ENCODE data around the gene DEDD2.

Gene DEDD2

DNA sequence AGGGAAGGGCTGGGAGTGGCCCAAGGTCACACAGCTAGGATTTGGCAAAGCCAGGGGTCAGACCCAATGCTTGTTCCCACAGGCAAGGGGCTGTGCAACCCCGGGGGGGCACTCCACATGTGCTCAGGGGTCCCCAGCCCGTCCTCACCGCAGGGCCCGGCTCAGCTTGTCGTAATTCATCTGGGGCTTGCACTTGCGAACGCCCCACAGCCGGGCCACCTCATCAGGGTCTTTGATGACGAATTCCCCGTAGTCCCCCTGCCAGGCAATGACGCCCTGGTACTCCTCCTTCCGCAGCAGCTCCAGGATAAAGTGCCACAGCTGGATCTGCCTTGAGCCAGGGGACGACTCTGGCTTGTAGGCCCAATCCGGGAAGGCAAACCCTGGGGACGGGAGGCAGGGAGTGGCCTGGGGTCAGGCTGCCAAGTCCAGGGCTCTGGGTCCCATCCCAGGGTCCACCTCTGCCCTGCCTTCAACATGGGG is 32.7 kb upstream of the DEDD2 start:
- no peak overlapping the region for H3K4me3 ChIP-seq (ENCODE audit: low read depth, low read length)
- TF ChIP-seq, protein P1, sequence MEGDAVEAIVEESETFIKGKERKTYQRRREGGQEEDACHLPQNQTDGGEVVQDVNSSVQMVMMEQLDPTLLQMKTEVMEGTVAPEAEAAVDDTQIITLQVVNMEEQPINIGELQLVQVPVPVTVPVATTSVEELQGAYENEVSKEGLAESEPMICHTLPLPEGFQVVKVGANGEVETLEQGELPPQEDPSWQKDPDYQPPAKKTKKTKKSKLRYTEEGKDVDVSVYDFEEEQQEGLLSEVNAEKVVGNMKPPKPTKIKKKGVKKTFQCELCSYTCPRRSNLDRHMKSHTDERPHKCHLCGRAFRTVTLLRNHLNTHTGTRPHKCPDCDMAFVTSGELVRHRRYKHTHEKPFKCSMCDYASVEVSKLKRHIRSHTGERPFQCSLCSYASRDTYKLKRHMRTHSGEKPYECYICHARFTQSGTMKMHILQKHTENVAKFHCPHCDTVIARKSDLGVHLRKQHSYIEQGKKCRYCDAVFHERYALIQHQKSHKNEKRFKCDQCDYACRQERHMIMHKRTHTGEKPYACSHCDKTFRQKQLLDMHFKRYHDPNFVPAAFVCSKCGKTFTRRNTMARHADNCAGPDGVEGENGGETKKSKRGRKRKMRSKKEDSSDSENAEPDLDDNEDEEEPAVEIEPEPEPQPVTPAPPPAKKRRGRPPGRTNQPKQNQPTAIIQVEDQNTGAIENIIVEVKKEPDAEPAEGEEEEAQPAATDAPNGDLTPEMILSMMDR (conservative IDR thresholded peaks at IDR 0.05; ENCODE audit: low read depth, low read length), result no peak
- no peak for DNase-seq (ENCODE audit: low read depth)

DNA sequence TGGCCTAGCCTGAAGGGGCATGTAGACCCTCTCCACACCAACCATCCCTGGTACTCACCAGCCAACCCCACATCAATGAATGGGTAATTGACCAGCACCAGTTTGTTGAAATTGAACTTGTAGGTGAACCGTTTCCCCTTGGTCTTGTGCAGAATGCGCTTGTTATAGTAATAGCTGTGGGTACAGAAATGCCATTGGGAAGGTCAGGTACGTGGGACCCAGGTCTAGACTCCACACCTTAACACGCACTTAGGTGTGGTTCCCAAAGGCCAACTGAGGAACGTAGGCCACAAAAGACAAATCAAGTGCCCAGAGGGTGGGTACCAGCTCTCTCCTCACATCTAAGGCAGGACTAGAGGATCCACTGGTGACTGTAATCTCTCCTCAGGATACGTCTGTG is 32.3 kb upstream of the DEDD2 start:
- TF ChIP-seq, protein P1 (conservative IDR thresholded peaks at IDR 0.05; ENCODE audit: low read depth, low read length), result no peak
- no peak for DNase-seq (ENCODE audit: low read depth)
- no peak overlapping the region for H3K4me3 ChIP-seq (ENCODE audit: low read depth, low read length)

DNA sequence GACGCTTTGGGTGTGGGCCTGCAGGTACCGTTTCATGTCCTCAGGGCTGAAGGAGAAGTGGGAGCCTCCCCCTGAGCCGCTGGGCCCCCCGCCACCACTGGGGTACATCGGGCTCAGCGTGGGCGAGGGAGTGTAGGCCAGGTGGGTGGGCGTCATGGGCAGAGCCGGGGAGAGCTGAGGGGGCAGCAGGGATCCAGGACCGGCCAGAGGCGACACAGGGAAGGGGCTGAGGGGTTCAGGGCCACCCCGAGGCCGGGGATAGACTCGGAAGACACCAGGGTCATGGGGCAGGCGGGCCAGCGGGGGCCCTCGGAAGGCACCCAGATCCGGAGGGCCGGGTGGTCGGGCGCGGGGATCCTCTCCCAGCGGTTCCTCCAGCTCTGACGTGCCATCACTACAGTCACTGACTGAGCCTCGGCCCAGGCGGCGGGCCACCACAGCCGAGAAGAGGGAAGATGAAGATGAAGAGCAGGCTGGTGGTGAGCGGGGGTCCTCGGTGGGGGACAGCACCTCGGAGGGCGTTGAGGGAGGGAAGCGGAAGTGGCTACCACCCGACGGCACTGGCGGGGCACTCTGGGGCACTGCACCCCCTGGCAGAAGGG is 31.8 kb upstream of the DEDD2 start:
- no peak for DNase-seq (ENCODE audit: low read depth)
- TF ChIP-seq, protein P1 (conservative IDR thresholded peaks at IDR 0.05; ENCODE audit: low read depth, low read length), result no peak
- H3K4me3 ChIP-seq (ENCODE audit: low read depth, low read length), result no peak overlapping the region

DNA sequence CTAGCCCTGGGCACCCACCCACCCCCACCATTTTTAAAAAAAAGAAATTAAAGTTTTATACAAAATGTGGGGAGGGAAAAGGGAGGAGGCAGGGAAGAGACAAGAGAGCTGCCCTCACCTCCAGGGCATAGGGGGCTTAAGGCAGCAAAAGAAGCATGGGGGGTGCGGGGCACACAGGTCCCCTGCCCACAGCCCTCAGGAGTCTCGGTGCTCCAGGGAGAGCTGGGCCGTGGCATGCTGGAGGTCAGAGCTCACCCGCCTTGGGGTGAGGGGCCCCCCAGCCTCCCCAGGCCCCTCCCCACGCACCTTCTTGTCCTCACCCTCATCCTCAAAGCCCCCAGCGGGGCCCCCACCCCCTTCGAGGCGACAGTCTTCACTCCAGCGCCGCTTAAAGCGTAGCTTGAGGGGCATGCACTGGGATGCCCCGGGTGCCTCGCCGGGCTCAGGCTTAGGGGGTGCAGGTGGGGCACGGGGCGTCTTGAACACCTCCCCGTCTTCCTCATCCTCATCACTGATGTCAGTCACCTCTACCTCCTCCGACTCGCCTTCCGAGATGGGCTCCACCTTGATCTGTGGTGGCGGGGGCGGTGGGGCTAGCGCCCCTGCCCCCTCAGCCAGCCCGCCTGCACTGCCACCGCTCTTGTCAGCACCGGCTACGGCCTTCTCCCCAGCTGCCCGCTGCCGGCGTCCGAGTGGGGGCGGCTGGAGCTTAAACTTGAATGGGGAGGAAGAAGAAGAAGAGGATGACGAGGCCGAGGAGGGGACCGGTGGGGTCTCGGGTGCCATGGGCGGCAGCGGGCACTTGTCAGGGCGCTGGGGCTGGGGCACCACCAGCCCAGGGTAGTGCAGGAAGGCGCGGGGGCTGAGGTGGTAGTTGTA is 31.0 kb upstream of the DEDD2 start:
- TF ChIP-seq, protein P1 (conservative IDR thresholded peaks at IDR 0.05; ENCODE audit: low read depth, low read length), result no peak
- H3K4me3 ChIP-seq (ENCODE audit: low read depth, low read length), result no peak overlapping the region
- no peak for DNase-seq (ENCODE audit: low read depth)

DNA sequence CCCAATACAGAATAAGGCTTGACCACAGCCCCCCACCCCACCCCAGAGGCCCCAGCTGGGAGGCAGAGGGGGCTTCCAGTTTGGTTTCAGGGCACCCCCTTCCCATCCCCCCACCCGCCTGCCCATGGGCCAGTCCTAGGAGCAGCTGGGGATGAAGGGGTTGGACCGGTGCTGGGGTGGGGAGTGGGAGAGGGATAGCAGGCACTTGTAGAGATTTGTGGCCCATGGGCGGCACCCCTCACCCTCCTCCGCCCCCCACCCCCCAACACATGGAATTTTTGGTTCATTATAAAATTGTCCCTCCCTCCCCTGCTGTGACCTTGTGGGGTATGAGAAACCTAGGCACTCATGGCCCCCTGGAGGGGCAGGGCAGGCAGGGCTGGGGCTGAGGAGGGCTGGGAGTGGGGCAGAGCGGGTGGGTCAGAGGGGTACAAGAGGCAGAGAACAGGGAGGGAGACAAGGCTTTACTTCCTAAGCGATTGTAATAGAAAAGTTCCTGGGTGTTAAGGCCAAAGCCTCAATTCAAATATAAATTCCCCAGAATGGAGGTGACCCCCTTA is 30.2 kb upstream of the DEDD2 start:
- no peak overlapping the region for H3K4me3 ChIP-seq (ENCODE audit: low read depth, low read length)
- TF ChIP-seq, protein P1 (conservative IDR thresholded peaks at IDR 0.05; ENCODE audit: low read depth, low read length), result no peak

DNA sequence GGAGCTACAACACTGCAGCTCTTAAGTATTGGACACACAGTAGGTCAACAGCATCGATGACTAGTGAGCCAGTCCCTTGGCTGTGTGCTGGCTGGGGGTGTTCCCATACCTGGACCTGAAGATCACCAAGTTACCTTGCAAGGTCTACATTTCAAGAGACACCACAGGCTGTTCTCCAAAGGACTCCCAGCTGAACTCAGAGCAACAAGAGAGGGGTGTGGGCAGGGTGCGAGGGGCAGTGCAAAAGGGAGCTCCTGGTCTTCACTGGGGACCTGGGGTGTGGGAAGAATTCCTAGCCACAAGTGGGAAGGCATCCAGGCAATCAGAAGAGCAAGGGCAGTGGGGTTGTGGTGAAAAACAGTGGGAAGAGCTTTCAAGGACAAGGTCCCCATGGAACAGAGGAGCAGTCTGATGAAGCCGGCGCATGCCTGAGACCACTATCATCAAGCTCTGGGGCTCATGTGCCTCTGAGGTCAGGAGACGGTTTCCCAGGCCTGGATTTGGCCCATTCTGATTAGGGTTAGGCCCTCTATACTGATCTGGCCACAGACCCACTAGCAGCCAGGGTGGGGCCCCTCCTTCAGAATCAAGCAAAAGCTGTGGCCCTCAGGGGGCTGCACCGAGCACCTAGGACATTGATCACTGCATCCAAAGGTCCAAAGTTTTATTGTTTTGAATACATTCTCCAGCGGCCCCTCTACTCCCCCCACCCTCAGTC is 29.6 kb upstream of the DEDD2 start:
- TF ChIP-seq, protein P1 (conservative IDR thresholded peaks at IDR 0.05; ENCODE audit: low read depth, low read length), result no peak
- DNase-seq (ENCODE audit: low read depth), result no peak
- no peak overlapping the region for H3K4me3 ChIP-seq (ENCODE audit: low read depth, low read length)

More for the DNA sequence above, 30.2 kb upstream of the DEDD2 start:
- no peak for DNase-seq (ENCODE audit: low read depth)

All from choroid plexus epithelial cell (primary cell).